ENCODE results near the gene MTM1. TPM values are rescaled to one million over a fixed set of nuclear protein-coding genes. Genes with fewer than 3 reads are reported as not detected.

The MTM1 gene
- total RNA-seq, 1 donor from 2014 or later, result 12.1 TPM

DNA sequence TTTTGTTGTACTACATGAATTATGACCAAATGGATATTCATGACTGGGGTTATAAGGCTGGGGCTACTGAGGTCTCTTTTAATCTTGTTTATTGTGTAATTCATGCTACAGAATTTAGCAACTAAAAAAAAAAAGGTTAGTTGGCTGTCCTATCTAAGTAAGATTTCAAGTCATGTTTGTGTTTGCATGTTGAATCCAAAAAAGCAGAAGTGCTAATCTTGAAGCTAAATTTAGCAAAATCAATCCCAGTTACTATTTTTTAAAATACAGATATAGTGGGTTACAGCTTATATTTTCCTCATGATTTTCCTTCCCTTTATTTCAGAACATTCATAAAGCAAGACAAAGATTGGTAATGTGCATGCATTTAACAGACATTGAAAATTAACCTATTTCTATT lies 144.2 kb downstream of the MTM1 start:
- Mint-ChIP-seq H3K36me3 (ENCODE audit: insufficient read depth) (peaks cover 2% of the 10 kb centered on the region), H3K9me3 (ENCODE audit: low read depth) (peaks cover 8% of the 10 kb centered on the region), H3K4me3 (ENCODE audit: low read depth) (no peak overlapping the region), H3K4me1 (ENCODE audit: low read depth) (no peaks in the 10 kb centered on the region), H3K27ac (no peak overlapping the region), H3K27me3 (no peaks in the 10 kb centered on the region)
- DNase-seq (ENCODE audit: low spot score, unreplicated experiment), result no peak
- TF ChIP-seq, protein P1, sequence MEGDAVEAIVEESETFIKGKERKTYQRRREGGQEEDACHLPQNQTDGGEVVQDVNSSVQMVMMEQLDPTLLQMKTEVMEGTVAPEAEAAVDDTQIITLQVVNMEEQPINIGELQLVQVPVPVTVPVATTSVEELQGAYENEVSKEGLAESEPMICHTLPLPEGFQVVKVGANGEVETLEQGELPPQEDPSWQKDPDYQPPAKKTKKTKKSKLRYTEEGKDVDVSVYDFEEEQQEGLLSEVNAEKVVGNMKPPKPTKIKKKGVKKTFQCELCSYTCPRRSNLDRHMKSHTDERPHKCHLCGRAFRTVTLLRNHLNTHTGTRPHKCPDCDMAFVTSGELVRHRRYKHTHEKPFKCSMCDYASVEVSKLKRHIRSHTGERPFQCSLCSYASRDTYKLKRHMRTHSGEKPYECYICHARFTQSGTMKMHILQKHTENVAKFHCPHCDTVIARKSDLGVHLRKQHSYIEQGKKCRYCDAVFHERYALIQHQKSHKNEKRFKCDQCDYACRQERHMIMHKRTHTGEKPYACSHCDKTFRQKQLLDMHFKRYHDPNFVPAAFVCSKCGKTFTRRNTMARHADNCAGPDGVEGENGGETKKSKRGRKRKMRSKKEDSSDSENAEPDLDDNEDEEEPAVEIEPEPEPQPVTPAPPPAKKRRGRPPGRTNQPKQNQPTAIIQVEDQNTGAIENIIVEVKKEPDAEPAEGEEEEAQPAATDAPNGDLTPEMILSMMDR (IDR thresholded peaks at IDR 0.05; ENCODE audit: unreplicated experiment), result no peak

DNA sequence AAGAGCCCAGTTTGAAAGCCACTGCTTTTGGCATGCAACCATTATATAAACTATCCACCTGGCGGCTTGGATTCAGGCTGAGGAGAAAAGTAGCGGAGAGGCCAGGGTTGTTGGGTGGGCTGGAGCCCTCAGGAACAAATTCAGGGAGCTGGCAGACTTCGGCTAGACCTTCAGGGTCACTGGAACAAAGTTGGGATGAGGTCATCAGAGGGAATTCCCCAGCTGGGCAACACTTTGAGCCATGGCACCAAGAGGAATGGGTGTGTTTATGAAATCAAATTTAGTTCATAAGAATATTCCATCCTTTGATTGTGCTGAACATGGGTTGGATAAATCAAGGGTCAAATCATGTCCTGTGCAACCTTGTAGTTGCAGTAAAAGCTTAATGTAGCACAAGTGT lies 146.8 kb downstream of the MTM1 start:
- TF ChIP-seq, protein P1 (IDR thresholded peaks at IDR 0.05; ENCODE audit: unreplicated experiment), result no peak
- Mint-ChIP-seq H3K4me3 (ENCODE audit: low read depth) (no peak overlapping the region), H3K27ac (no peak overlapping the region), H3K36me3 (ENCODE audit: insufficient read depth) (peaks cover 2% of the 10 kb centered on the region), H3K4me1 (ENCODE audit: low read depth) (no peaks in the 10 kb centered on the region), H3K9me3 (ENCODE audit: low read depth) (peaks cover 2% of the 10 kb centered on the region), H3K27me3 (no peaks in the 10 kb centered on the region)
- no peak for DNase-seq (ENCODE audit: low spot score, unreplicated experiment)

DNA sequence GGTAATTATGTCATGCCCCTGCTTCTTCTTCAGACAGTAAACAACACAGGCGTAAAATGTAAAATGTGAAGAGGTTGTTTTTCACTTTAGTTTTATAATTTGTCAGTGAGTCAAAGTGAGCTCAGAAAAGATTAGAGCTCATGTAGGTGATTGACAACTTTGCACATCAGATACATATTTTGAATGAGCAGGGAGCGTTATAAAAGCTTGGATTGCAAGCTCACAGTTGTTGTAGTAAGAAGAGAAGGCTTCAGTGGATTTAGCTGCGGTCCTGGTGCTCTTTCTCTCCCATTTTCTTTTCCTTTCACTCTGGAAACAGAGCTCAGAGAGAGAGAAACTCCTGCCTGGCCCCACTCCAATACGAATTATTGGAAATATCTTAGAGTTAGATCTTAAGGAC lies 151.2 kb downstream of the MTM1 start:
- Mint-ChIP-seq H3K4me1 (ENCODE audit: low read depth) (peaks cover 4% of the 10 kb centered on the region), H3K9me3 (ENCODE audit: low read depth) (peaks cover 26% of the 10 kb centered on the region), H3K36me3 (ENCODE audit: insufficient read depth) (peaks cover 15% of the 10 kb centered on the region), H3K4me3 (ENCODE audit: low read depth) (no peak overlapping the region), H3K27me3 (no peaks in the 10 kb centered on the region), H3K27ac (no peak overlapping the region)
- no peak for DNase-seq (ENCODE audit: low spot score, unreplicated experiment)
- TF ChIP-seq, protein P1 (IDR thresholded peaks at IDR 0.05; ENCODE audit: unreplicated experiment), result no peak

Other genes starting within 250 kb of the MTM1 start
- gene MAMLD1, start 205.3 kb upstream of the MTM1 start, total RNA-seq, result 4.4 TPM in 2 replicates
- 28.4 and 28.5 TPM in 2 replicates for gene MTMR1, start 124.8 kb downstream of the MTM1 start, total RNA-seq